Measurements from ENCODE around the gene PRTFDC1. TPM values are rescaled to one million over a fixed set of nuclear protein-coding genes. Genes with fewer than 3 reads are reported as not detected.
A peak's percentile ranks its signal among the peaks of the same experiment; 100 is the strongest.

The PRTFDC1 gene
- total RNA-seq, 1 donor from 2014 or later, result 27.0 TPM

- Mint-ChIP-seq H3K4me1 (peaks cover 37% of the 10 kb centered on the region), H3K27me3 (ENCODE audit: low read depth) (no peaks in the 10 kb centered on the region), H3K4me3 (peak overlapping the region; percentile 71), H3K27ac (peak overlapping the region; percentile 34), H3K9me3 (no peaks in the 10 kb centered on the region), H3K36me3 (no peaks in the 10 kb centered on the region)
- no peak for DNase-seq (ENCODE audit: low spot score in 2 of 2, unreplicated experiment in 2 of 2)
- no peak for TF ChIP-seq CTCF (IDR thresholded peaks at IDR 0.05; ENCODE audit: unreplicated experiment)
Measured at GRCh38 chr10:24951201-24952142, 934 bp downstream of the PRTFDC1 start.

GRCh38 chr10:24950439-24950838 is 2.0 kb downstream of the PRTFDC1 start:
- no peaks in the 10 kb centered on the region for H3K27me3 Mint-ChIP-seq (ENCODE audit: low read depth)
- no peak for DNase-seq (ENCODE audit: low spot score in 2 of 2, unreplicated experiment in 2 of 2)
- no peak for TF ChIP-seq CTCF (IDR thresholded peaks at IDR 0.05; ENCODE audit: unreplicated experiment)
- H3K36me3 Mint-ChIP-seq, result no peaks in the 10 kb centered on the region
- no peak overlapping the region for H3K4me3 Mint-ChIP-seq
- H3K9me3 Mint-ChIP-seq, result no peaks in the 10 kb centered on the region
- H3K27ac Mint-ChIP-seq, result no peak overlapping the region
- peaks cover 37% of the 10 kb centered on the region for H3K4me1 Mint-ChIP-seq

GRCh38 chr10:24949616-24950015 is 2.8 kb downstream of the PRTFDC1 start:
- H3K36me3 Mint-ChIP-seq, result no peaks in the 10 kb centered on the region
- H3K27ac Mint-ChIP-seq, result no peak overlapping the region
- H3K27me3 Mint-ChIP-seq (ENCODE audit: low read depth), result no peaks in the 10 kb centered on the region
- DNase-seq (ENCODE audit: low spot score in 2 of 2, unreplicated experiment in 2 of 2), result no peak
- no peaks in the 10 kb centered on the region for H3K9me3 Mint-ChIP-seq
- no peak for TF ChIP-seq CTCF (IDR thresholded peaks at IDR 0.05; ENCODE audit: unreplicated experiment)
- no peak overlapping the region for H3K4me3 Mint-ChIP-seq
- H3K4me1 Mint-ChIP-seq, result peaks cover 34% of the 10 kb centered on the region

- Mint-ChIP-seq H3K27me3 (ENCODE audit: low read depth) (no peaks in the 10 kb centered on the region), H3K4me3 (no peak overlapping the region), H3K36me3 (no peaks in the 10 kb centered on the region), H3K9me3 (no peaks in the 10 kb centered on the region), H3K4me1 (peaks cover 18% of the 10 kb centered on the region), H3K27ac (no peak overlapping the region)
- TF ChIP-seq CTCF (IDR thresholded peaks at IDR 0.05; ENCODE audit: unreplicated experiment), result no peak
- no peak for DNase-seq (ENCODE audit: low spot score in 2 of 2, unreplicated experiment in 2 of 2)
Measured at GRCh38 chr10:24947304-24948097, 4.9 kb downstream of the PRTFDC1 start.

- peaks cover 8% of the 10 kb centered on the region for H3K36me3 Mint-ChIP-seq
- H3K9me3 Mint-ChIP-seq, result no peaks in the 10 kb centered on the region
- no peak overlapping the region for H3K4me3 Mint-ChIP-seq
- TF ChIP-seq CTCF (IDR thresholded peaks at IDR 0.05; ENCODE audit: unreplicated experiment), result no peak
- no peaks in the 10 kb centered on the region for H3K27me3 Mint-ChIP-seq (ENCODE audit: low read depth)
- peaks cover 3% of the 10 kb centered on the region for H3K4me1 Mint-ChIP-seq
- no peak for DNase-seq (ENCODE audit: low spot score in 2 of 2, unreplicated experiment in 2 of 2)
- no peak overlapping the region for H3K27ac Mint-ChIP-seq
Measured at GRCh38 chr10:24944512-24945255, 7.7 kb downstream of the PRTFDC1 start.

All from mesothelial cell of epicardium (in vitro differentiated cells).